ENCODE measurements around the gene STARD7. TPM values are rescaled to one million over a fixed set of nuclear protein-coding genes. Genes with fewer than 3 reads are reported as not detected.
A peak's percentile ranks its signal among the peaks of the same experiment; 100 is the strongest.

The STARD7 gene
- total RNA-seq, 1 donor from 2014 or later: 80.2 TPM

DNA sequence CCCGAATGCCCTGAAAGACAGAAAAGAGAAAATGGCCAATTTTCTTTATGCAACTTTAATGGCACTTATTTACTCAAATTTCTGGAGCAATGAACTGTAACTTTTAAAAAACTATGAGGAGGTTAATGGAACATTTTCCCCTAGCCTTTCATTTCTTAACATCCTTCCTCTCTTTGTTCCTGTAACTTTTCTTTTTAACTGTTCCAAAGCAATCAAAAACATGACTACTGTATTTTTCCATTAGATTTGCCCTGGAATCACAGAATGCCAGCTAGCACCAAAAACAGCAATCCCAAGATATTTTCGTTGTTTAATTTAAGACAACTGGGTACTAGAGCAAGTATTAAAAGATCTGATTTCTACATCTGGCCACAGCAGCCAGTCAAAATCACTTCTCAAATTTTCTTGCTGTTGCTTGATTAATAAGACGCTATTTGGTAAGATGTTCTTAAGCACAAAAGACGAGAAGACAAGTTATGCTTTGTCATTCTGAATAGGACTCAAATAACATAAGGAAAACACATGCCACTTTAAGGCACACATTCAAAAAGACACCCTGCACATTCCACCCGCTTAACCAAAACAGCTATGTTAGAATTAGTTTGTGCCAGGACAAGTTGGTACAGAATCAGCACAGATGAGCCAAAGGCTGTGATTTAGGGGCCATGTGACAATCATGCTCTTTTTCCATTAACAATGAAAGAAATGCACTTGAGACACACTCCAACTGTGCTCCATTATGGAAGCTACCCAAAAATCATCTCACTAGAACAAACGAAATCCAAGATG is 3.6 kb downstream of the STARD7 start:
- Mint-ChIP-seq H3K9me3 (ENCODE audit: unreplicated experiment) (no peaks in the 10 kb centered on the region), H3K36me3 (ENCODE audit: unreplicated experiment) (no peaks in the 10 kb centered on the region), H3K4me1 (ENCODE audit: unreplicated experiment) (peaks cover 65% of the 10 kb centered on the region), H3K27ac (ENCODE audit: unreplicated experiment) (peak overlapping the region; percentile 88), H3K27me3 (ENCODE audit: unreplicated experiment) (no peaks in the 10 kb centered on the region), H3K4me3 (ENCODE audit: unreplicated experiment) (peak overlapping the region; percentile 52)
- DNase-seq (ENCODE audit: extremely low spot score, unreplicated experiment): no peak
- TF ChIP-seq, protein P1, sequence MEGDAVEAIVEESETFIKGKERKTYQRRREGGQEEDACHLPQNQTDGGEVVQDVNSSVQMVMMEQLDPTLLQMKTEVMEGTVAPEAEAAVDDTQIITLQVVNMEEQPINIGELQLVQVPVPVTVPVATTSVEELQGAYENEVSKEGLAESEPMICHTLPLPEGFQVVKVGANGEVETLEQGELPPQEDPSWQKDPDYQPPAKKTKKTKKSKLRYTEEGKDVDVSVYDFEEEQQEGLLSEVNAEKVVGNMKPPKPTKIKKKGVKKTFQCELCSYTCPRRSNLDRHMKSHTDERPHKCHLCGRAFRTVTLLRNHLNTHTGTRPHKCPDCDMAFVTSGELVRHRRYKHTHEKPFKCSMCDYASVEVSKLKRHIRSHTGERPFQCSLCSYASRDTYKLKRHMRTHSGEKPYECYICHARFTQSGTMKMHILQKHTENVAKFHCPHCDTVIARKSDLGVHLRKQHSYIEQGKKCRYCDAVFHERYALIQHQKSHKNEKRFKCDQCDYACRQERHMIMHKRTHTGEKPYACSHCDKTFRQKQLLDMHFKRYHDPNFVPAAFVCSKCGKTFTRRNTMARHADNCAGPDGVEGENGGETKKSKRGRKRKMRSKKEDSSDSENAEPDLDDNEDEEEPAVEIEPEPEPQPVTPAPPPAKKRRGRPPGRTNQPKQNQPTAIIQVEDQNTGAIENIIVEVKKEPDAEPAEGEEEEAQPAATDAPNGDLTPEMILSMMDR (IDR thresholded peaks at IDR 0.05): no peak

DNA sequence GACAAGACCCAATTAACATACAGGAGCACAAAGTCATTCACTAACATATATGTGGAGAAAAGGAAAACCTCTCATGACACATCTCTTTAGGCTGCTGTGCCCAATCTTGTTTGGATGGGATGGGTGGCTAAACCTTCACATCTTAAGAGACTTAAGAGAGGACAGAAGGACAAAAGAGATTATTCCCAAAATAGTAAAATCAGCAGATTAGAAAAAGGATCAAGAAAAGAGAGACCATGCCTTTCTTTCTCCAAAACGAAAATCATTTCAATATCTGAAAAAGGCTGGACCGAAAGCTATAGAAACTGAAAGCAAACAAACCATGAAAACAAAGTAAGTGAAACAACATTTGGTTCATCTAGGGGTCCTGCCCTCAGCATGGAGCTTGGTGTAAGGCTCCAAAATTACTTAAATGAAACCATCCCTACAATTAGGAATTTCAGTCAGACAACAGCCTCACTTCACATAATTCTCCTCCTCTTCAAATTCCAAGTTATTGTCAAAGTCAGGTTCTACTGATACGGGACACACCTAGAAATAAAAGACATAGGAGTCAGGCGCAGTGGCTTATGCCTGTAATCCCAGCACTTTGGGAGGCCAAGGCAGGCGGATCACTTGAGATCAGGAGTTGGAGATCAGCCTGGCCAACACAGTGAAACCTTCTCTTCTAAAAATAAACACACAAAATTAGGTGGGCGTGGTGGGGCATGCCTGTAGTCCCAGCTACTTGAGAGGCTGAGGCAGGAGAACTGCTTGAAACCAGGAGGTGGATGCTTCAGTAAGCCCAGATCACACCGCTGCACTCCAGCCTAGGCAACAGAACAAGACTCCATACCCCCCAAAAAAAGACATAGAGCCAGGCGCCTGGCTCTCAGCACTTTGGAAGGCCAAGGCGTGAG is 5.2 kb downstream of the STARD7 start:
- peaks cover 68% of the 10 kb centered on the region for H3K4me1 Mint-ChIP-seq (ENCODE audit: unreplicated experiment)
- no peak overlapping the region for H3K4me3 Mint-ChIP-seq (ENCODE audit: unreplicated experiment)
- H3K36me3 Mint-ChIP-seq (ENCODE audit: unreplicated experiment): no peaks in the 10 kb centered on the region
- H3K27me3 Mint-ChIP-seq (ENCODE audit: unreplicated experiment): no peaks in the 10 kb centered on the region
- H3K27ac Mint-ChIP-seq (ENCODE audit: unreplicated experiment): peak overlapping the region; percentile 88
- TF ChIP-seq, protein P1 (IDR thresholded peaks at IDR 0.05): no peak
- peak; percentile 40 for DNase-seq (ENCODE audit: extremely low spot score, unreplicated experiment)
- H3K9me3 Mint-ChIP-seq (ENCODE audit: unreplicated experiment): no peaks in the 10 kb centered on the region

DNA sequence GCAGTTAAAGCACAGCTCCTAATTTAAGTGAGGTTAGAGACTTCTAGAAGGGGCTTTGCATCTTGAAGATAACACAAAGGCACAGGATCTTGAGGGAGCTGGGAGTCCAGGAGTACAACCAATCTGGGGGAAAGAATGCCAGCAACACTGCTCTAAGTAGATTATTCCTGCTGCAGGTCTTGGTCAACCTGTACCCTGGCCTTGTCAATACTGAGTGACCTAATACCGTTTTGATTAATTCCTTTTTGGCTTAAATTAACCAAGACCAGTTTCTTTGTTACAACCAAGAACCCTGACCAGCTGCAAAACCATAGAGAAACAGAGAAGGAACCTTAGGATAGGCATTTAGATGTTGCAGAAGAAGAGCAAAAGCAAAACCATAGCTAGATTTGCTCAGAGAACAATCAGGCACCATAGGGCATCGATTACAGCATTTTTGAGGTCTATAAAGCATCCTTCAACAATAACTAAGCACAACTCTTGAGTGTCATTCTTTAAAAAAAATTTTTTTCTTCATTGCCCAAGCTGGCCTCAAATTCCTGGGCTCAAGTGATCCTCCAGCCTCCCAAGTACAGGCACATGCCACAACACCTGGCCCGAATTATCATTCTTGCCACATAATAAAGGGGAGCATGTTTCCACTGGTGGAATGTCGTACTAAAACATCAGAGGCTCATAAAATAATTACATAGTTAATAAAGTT is 6.3 kb downstream of the STARD7 start:
- no peak for DNase-seq (ENCODE audit: extremely low spot score, unreplicated experiment)
- peaks cover 70% of the 10 kb centered on the region for H3K4me1 Mint-ChIP-seq (ENCODE audit: unreplicated experiment)
- TF ChIP-seq, protein P1 (IDR thresholded peaks at IDR 0.05): no peak
- H3K9me3 Mint-ChIP-seq (ENCODE audit: unreplicated experiment): no peaks in the 10 kb centered on the region
- no peak overlapping the region for H3K4me3 Mint-ChIP-seq (ENCODE audit: unreplicated experiment)
- H3K27ac Mint-ChIP-seq (ENCODE audit: unreplicated experiment): no peak overlapping the region
- peaks cover 2% of the 10 kb centered on the region for H3K36me3 Mint-ChIP-seq (ENCODE audit: unreplicated experiment)
- H3K27me3 Mint-ChIP-seq (ENCODE audit: unreplicated experiment): no peaks in the 10 kb centered on the region

DNA sequence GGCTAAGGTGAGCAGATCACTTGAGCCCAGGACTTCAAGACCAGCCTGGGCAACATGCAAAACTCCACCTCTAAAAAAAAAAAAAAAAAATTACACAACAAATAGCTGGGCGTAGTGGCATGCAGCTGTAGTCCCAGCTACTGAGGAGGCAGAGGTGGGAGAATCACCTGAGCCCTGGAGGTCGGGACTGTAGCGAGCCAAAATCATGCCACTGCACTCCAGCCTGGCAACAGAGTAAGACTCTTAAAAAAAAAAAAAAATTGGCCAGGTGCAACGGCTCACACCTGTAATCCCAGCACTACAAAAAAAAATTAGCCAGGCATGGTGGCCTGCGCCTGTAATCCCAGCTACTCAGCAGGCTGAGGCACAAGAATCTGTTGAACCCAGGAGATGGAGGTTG is 7.3 kb downstream of the STARD7 start:
- Mint-ChIP-seq H3K4me1 (ENCODE audit: unreplicated experiment) (peaks cover 64% of the 10 kb centered on the region), H3K4me3 (ENCODE audit: unreplicated experiment) (no peak overlapping the region), H3K27ac (ENCODE audit: unreplicated experiment) (no peak overlapping the region), H3K9me3 (ENCODE audit: unreplicated experiment) (no peaks in the 10 kb centered on the region), H3K27me3 (ENCODE audit: unreplicated experiment) (no peaks in the 10 kb centered on the region), H3K36me3 (ENCODE audit: unreplicated experiment) (peaks cover 3% of the 10 kb centered on the region)
- TF ChIP-seq, protein P1 (IDR thresholded peaks at IDR 0.05): no peak
- DNase-seq (ENCODE audit: extremely low spot score, unreplicated experiment): no peak
